HepG2 (cell line): ENCODE data around the gene MAPK11. TPM values are rescaled to one million over a fixed set of nuclear protein-coding genes. Genes with fewer than 3 reads are reported as not detected.

ENCODE experiments used
- FOXA1 ChIP-seq, 2 experiments: fragments of 450-650 bp in 1 of 2; sonication (generic) in 1 of 2; formaldehyde crosslinking in 1 of 2; IDR thresholded peaks; 2 replicates each; pipeline versions ENCODE4 v1.4.0 to v1.6.1; 2016 to 2020; ENCODE audit warnings: missing genetic modification reagents in 1 of 2
- HOXA7 ChIP-seq: sonication (generic); formaldehyde crosslinking; IDR thresholded peaks from 2 replicates; pipeline ENCODE4 v1.8.1; 2022; ENCODE audit warnings: mild to moderate bottlenecking, missing genetic modification reagents, moderate library complexity
- MAZ ChIP-seq, 2 experiments: sonication (generic) in 1 of 2; formaldehyde crosslinking in 1 of 2; IDR thresholded peaks; 2 replicates each; pipeline versions ENCODE4 v1.5.0 to v1.6.1; 2012 to 2020; ENCODE audit warnings: low read depth in 2 of 2, mild to moderate bottlenecking in 2 of 2, borderline replicate concordance in 1 of 2, improper control_type of control experiment in 1 of 2, low read length in 1 of 2, missing genetic modification reagents in 1 of 2, moderate library complexity in 1 of 2
- MXI1 ChIP-seq: IDR thresholded peaks from 3 replicates; pipeline ENCODE4 v1.6.1; 2012; ENCODE audit warnings: low read depth, low read length, inconsistent platforms, borderline replicate concordance
- NCOA1 ChIP-seq: sonication (generic); formaldehyde crosslinking; IDR thresholded peaks from 2 replicates; pipeline ENCODE4 v1.9.0; 2021; ENCODE audit warnings: missing genetic modification reagents
- NFKBIZ ChIP-seq: IDR thresholded peaks from 2 replicates; pipeline ENCODE4 v1.6.1; 2018; ENCODE audit warnings: missing genetic modification reagents, missing compliant biosample characterization
- NR2C2 ChIP-seq: sonication (generic); formaldehyde crosslinking; IDR thresholded peaks from 2 replicates; pipeline ENCODE4 v1.4.0; 2020; ENCODE audit warnings: missing genetic modification reagents, mild to moderate bottlenecking, moderate library complexity, borderline replicate concordance
- PRPF4 ChIP-seq: fragments of 200-400 bp; formaldehyde crosslinking; IDR thresholded peaks from 2 replicates; pipeline ENCODE4 v1.6.1; 2016; ENCODE audit warnings: low read length, low read depth; ENCODE audit not compliant: poor library complexity, severe bottlenecking
- SMARCC2 ChIP-seq: fragments of 450-650 bp; IDR thresholded peaks from 2 replicates; pipeline ENCODE4 v1.6.1; 2017; ENCODE audit warnings: antibody characterized with exemption, mild to moderate bottlenecking
- SMARCE1 ChIP-seq: fragments of 450-650 bp; IDR thresholded peaks from 2 replicates; pipeline ENCODE4 v1.6.1; 2017; ENCODE audit warnings: borderline replicate concordance
- SRY ChIP-seq: sonication (generic); formaldehyde crosslinking; IDR thresholded peaks from 2 replicates; pipeline ENCODE4 v1.8.0; 2022; ENCODE audit warnings: mild to moderate bottlenecking, missing genetic modification reagents
- TOPORS ChIP-seq: sonication (generic); formaldehyde crosslinking; IDR thresholded peaks from 2 replicates; pipeline ENCODE4 v1.8.0; 2023; ENCODE audit warnings: mild to moderate bottlenecking, missing genetic modification reagents
- ZMYM2 ChIP-seq: sonication (generic); formaldehyde crosslinking; IDR thresholded peaks from 2 replicates; pipeline ENCODE4 v1.8.0; 2022; ENCODE audit warnings: mild to moderate bottlenecking, missing genetic modification reagents
- ZNF296 ChIP-seq: sonication (generic); formaldehyde crosslinking; conservative IDR thresholded peaks from 2 replicates; pipeline ENCODE4 v1.5.0; 2020; ENCODE audit warnings: mild to moderate bottlenecking, missing genetic modification reagents
- ZNF30 ChIP-seq: sonication (generic); formaldehyde crosslinking; IDR thresholded peaks from 2 replicates; pipeline ENCODE4 v1.5.0; 2020; ENCODE audit warnings: mild to moderate bottlenecking, missing genetic modification reagents
- ZNF431 ChIP-seq: sonication (generic); formaldehyde crosslinking; IDR thresholded peaks from 2 replicates; pipeline ENCODE4 v1.9.0; 2022; ENCODE audit warnings: missing genetic modification reagents, low read depth, mild to moderate bottlenecking, borderline replicate concordance
- ZNF569 ChIP-seq: sonication (generic); formaldehyde crosslinking; IDR thresholded peaks from 2 replicates; pipeline ENCODE4 v1.5.0; 2020; ENCODE audit warnings: mild to moderate bottlenecking, missing genetic modification reagents, moderate library complexity, borderline replicate concordance
- ZNF605 ChIP-seq: sonication (generic); formaldehyde crosslinking; IDR thresholded peaks from 2 replicates; pipeline ENCODE4 v1.8.0; 2022; ENCODE audit warnings: mild to moderate bottlenecking, missing genetic modification reagents
- ZNF674 ChIP-seq: sonication (generic); formaldehyde crosslinking; IDR thresholded peaks from 2 replicates; pipeline ENCODE4 v1.5.0; 2020; ENCODE audit warnings: low read depth, mild to moderate bottlenecking, missing genetic modification reagents
- ZNF746 ChIP-seq: sonication (generic); formaldehyde crosslinking; IDR thresholded peaks from 2 replicates; pipeline ENCODE4 v1.8.0; 2022; ENCODE audit warnings: mild to moderate bottlenecking, missing genetic modification reagents
- polyA plus RNA-seq, 8 experiments: library from polyadenylated mRNA; depleted of rRNA in 3 of 8; stranded (reverse) in 7 of 8; unstranded in 1 of 8; fragments of >200 nt; fragmentation: Illumina TruSeq in 4 of 8; extraction: Trizol in 4 of 8; gene quantifications; 2 replicates each; pipeline versions ENCODE4 v1.2.1 to v1.2.3, GENCODE V29; 2011 to 2016; ENCODE audit warnings: low read depth in 4 of 8, missing spikeins in 1 of 8, mixed read lengths in 1 of 8; ENCODE audit not compliant: insufficient read depth in 1 of 8
- total RNA-seq, 5 experiments: library from RNA; depleted of rRNA; stranded (reverse); fragments of >200 nt; fragmentation: Illumina TruSeq; extraction: Trizol; gene quantifications; 2 replicates each; pipeline ENCODE4 v1.2.3, GENCODE V29; 2016; ENCODE audit warnings: low read depth in 1 of 5
- TF ChIP-seq, protein P1 (sequence below): sonication (generic); formaldehyde crosslinking; IDR thresholded peaks from 2 replicates; pipeline ENCODE4 v1.4.0; 2020; ENCODE audit warnings: missing genetic modification reagents
- TF ChIP-seq, protein P2 (sequence below): sonication (generic); formaldehyde crosslinking; IDR thresholded peaks from 2 replicates; pipeline ENCODE4 v1.4.0; 2020; ENCODE audit warnings: missing genetic modification reagents
- TF ChIP-seq, protein P3 (sequence below): sonication (generic); formaldehyde crosslinking; IDR thresholded peaks from 2 replicates; pipeline ENCODE4 v1.5.1; 2020; ENCODE audit warnings: missing genetic modification reagents, mild to moderate bottlenecking, borderline replicate concordance

MAPK11 gene
- total and polyA plus RNA-seq, 2 of the 13 experiments (the other 11 are each of a cell fraction or from before 2014, with no cell fraction given) = 0.15 to 0.17 TPM

DNA sequence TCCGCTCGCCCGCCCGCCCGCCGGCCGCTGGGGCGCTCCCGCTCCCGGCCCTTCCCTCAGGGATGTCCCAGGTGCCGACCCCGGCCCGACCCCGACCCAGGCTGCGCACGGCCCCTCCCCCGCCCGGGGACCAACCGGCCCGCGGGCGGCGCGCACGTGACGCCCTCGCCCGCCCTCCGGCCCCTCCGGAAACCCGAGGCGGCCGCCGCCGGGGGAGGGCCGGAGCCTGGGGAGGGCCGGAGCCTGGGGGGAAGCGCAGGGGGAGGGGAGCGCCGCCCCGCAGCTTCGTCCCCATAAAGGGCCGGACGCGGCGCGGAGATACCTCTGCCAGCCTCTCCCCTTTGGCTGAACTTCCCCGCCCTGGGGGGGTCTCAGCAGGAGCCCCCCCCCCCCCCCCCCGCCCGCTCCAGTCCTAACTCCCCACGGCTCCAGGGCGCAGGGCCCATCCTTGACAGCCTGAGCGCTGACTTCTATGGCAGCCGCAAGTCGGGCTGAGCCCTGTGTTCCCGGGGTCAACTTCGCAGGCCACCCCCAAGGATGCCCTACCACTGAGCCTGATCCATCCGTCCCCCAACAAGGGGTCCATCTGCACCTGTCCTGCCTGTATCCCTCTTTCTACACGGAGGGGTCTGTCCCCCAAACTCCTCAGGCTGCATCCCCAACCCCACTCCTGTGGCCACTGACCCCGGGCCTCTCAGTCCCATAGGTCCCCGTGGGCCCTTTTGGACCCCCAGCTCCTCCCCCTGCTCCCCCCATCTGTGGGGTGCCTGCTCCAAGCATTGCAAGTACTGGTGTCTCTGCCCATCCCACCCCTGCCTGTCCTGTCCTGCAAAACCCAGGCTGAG is 8.3 kb downstream of the MAPK11 start, which contains the start of gene MAPK12 (continued):
- TF ChIP-seq, protein P1, sequence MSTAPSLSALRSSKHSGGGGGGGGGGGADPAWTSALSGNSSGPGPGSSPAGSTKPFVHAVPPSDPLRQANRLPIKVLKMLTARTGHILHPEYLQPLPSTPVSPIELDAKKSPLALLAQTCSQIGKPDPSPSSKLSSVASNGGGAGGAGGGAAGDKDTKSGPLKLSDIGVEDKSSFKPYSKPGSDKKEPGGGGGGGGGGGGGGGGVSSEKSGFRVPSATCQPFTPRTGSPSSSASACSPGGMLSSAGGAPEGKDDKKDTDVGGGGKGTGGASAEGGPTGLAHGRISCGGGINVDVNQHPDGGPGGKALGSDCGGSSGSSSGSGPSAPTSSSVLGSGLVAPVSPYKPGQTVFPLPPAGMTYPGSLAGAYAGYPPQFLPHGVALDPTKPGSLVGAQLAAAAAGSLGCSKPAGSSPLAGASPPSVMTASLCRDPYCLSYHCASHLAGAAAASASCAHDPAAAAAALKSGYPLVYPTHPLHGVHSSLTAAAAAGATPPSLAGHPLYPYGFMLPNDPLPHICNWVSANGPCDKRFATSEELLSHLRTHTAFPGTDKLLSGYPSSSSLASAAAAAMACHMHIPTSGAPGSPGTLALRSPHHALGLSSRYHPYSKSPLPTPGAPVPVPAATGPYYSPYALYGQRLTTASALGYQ (CRISPR knock-in tag) = no peak
- TF ChIP-seq TOPORS (CRISPR knock-in tag) (no peak), SRY (CRISPR knock-in tag) (no peak), ZNF296 (CRISPR knock-in tag) (no peak), ZNF746 (CRISPR knock-in tag) (peak; percentile 71; the same call in 1 of the 2 replicates), SMARCC2 (no peak), ZNF431 (CRISPR knock-in tag) (no peak), MXI1 (0 out of 3 replicates have a peak, but pooled peaks have one; percentile 4), NCOA1 (CRISPR knock-in tag) (no peak), SMARCE1 (no peak), ZMYM2 (no peak), NFKBIZ (CRISPR knock-in tag) (no peak), FOXA1 (IDR thresholded peaks at IDR 0.05) (no peak), FOXA1 (CRISPR knock-in tag; IDR thresholded peaks at IDR 0.05) (no peak), ZNF569 (CRISPR knock-in tag) (no peak), ZNF605 (CRISPR knock-in tag) (no peak), PRPF4 (no peak), HOXA7 (CRISPR knock-in tag) (no peak), NR2C2 (CRISPR knock-in tag) (peak; percentile 31; the same call in 1 of the 2 replicates), ZNF30 (no peak), ZNF674 (CRISPR knock-in tag) (no peak), MAZ (IDR thresholded peaks at IDR 0.05; ENCODE audit: borderline replicate concordance, low read depth, low read length) (no peak), MAZ (CRISPR knock-in tag; IDR thresholded peaks at IDR 0.05; ENCODE audit: low read depth) (peak; percentile 26; the same call in 1 of the 2 replicates)
- TF ChIP-seq, protein P2, sequence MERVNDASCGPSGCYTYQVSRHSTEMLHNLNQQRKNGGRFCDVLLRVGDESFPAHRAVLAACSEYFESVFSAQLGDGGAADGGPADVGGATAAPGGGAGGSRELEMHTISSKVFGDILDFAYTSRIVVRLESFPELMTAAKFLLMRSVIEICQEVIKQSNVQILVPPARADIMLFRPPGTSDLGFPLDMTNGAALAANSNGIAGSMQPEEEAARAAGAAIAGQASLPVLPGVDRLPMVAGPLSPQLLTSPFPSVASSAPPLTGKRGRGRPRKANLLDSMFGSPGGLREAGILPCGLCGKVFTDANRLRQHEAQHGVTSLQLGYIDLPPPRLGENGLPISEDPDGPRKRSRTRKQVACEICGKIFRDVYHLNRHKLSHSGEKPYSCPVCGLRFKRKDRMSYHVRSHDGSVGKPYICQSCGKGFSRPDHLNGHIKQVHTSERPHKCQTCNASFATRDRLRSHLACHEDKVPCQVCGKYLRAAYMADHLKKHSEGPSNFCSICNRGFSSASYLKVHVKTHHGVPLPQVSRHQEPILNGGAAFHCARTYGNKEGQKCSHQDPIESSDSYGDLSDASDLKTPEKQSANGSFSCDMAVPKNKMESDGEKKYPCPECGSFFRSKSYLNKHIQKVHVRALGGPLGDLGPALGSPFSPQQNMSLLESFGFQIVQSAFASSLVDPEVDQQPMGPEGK = peak; percentile 84
- TF ChIP-seq, protein P3, sequence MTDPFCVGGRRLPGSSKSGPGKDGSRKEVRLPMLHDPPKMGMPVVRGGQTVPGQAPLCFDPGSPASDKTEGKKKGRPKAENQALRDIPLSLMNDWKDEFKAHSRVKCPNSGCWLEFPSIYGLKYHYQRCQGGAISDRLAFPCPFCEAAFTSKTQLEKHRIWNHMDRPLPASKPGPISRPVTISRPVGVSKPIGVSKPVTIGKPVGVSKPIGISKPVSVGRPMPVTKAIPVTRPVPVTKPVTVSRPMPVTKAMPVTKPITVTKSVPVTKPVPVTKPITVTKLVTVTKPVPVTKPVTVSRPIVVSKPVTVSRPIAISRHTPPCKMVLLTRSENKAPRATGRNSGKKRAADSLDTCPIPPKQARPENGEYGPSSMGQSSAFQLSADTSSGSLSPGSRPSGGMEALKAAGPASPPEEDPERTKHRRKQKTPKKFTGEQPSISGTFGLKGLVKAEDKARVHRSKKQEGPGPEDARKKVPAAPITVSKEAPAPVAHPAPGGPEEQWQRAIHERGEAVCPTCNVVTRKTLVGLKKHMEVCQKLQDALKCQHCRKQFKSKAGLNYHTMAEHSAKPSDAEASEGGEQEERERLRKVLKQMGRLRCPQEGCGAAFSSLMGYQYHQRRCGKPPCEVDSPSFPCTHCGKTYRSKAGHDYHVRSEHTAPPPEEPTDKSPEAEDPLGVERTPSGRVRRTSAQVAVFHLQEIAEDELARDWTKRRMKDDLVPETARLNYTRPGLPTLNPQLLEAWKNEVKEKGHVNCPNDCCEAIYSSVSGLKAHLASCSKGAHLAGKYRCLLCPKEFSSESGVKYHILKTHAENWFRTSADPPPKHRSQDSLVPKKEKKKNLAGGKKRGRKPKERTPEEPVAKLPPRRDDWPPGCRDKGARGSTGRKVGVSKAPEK (CRISPR knock-in tag) = no peak
